ENCODE results near the gene PTCD1.
"Not testable (repeated sequence)": the region's sequence is repeated elsewhere in the genome, so short reads cannot be mapped to it uniquely, and the experiment has no call there.

- TF ChIP-seq CTCF (optimal IDR thresholded peaks at IDR 0.05 in 1 of 3, IDR thresholded peaks at IDR 0.05 in 1 of 3, conservative IDR thresholded peaks at IDR 0.05 in 1 of 3; ENCODE audit: extremely low read depth in 1 of 3, insufficient read depth in 2 of 3, low read length in 3 of 3); EZH2 (IDR thresholded peaks at IDR 0.05; ENCODE audit: low read length): not testable (repeated sequence)
Observed at GRCh38 chr7:99431756-99432540, 6.7 kb downstream of the PTCD1 start.
